HG02571 (cell line): ENCODE measurements around the gene ITGB1.
"Not testable (repeated sequence)": the region's sequence is repeated elsewhere in the genome, so short reads cannot be mapped to it uniquely, and the experiment has no call there.

Source experiments
- ATAC-seq: cut with Tn5 transposase; IDR thresholded peaks from one replicate; pipeline ENCODE4 v1.9.1; 2021; ENCODE audit warnings: mild to moderate bottlenecking, moderate library complexity; ENCODE audit not compliant: unreplicated experiment

The ITGB1 gene

DNA sequence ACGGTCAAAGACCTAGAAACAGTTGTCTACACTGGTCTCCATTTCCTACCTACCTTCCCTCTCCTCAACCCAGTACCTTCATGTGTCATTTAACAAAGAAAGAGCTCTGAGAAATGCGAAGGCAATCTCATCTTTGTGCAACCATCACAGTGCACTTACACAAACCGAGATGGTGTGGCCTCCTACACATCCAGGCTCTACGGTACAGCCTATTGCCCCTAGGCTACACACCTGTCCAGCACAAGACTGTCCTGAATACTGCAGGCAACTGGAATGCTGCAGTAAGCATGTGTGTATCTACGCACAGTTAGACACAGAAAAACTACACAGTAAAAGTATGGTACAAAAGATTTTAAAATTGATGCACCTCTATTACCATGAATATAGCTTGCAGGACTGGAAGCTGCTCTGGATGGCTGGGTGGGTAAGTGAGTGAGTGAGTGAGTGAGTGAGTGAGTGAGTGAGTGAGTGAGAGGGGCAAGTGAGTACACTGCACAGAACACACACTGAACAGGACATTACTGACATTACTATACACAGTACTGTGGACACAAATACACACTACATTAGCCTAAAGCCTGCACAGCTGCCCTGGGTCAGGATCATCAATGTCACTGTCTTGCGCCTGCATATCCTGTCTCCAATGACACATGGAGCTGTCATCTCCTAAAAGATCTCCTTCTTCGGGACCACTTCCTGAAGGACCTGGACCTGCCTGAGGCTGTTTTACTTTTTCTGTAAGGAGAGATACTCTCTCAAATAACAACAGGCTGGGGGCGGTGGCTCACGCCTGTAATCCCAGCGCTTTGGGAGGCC lies 18.5 kb downstream of the ITGB1 start:
- ATAC-seq = no peak

DNA sequence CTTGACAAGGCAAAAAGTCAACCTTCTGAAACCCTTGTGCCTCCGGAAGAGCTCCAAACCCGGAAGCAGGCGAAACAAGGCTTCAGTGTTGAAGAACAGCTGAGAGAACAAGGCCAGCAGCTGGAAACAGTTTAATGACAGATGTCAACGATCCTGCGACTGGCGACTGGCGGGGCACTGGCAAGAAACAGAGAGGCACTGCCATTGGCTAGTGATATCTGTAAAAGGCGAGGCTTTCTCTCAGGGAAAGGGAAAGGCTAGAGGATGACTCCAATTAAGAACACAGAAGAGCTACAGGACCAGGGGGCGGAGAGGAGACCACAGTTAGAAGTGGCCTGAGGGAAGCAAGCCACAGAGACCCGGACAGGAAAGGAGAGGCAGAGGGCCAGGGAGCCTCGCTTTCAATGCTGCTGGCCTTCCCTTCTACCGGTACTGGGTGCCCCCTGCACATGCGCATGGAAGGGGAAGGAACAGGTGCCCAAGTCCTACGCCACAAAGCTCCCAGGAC lies 19.4 kb downstream of the ITGB1 start:
- ATAC-seq = no peak

DNA sequence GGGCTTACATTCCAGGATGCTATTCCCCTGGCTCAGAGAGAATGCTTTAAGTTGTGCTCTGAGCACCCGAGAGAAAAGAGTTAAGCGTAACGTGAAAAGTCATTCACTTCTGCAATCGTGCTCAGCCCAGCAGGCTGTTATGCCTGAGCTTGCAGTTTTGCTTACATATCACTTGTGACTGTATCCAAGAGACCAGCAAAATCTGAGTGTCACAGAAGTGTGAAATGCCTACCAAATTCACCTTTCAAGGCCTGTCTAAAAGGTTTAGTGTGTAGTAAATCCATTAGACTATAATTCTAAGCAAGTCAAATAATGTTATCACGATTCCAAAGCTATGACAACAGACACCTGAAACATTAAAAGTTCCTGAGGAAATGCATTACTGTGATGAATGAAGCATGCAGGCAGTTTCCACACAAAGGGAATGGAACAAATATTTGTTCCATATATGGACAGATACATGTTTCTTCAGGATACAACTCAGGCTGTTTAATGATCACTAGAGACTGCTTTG lies 20.1 kb downstream of the ITGB1 start:
- ATAC-seq = no peak

DNA sequence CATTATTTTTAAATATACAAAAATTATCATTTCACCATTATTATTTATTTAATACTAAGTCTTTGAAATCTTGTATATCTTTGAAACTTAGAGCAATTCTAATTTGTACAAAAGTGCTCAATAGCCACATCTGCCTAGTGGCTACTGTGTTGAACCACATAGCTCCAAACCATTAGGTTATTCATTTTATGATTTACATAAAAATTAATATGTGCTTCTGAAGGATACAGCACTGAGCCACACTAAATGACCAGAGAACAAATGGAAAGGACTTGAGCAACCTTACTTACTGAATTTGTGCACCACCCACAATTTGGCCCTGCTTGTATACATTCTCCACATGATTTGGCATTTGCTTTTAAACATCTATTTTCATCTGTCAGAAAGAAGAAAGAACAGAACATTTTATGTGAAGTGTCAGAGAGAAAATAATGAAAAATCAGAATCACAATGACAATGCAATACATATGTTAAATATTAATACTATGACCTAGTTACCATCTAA lies 25.8 kb downstream of the ITGB1 start:
- no peak for ATAC-seq

DNA sequence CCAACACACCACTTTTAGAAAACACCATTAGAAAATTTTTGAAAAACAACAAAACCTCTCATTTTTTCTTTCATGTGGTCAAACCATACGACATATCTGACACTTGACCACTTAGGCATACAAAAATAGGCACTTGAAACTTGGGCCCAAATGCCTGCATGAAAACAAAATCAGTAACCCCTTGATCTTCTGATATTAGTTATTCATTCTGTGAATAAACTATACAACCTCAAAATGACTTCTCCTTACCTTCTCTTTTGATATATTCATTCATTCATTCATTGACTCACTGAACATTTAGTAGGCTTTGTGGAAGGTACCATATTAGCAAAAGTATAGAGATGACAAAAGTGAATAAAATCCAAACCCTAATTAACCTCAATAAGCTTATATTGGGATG lies 26.4 kb downstream of the ITGB1 start:
- no peak for ATAC-seq

DNA sequence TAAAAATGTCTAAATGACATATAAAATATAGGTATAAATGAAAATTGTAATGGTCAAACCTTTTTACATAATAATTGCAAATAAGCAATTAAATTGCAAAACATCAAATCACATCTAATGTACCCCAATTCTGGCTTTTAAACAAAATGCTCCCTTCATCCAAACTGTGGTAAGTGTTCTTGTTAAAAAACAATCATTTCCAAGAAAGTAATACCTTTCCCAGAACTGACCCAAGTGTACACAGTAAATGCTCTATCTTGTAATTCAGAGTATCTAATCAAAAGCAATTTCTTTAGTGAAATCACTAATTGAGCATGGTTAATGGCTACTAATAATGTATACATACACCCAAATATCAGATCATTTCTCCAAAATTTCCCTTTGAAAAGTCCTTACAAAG lies 28.0 kb downstream of the ITGB1 start:
- no peak for ATAC-seq

DNA sequence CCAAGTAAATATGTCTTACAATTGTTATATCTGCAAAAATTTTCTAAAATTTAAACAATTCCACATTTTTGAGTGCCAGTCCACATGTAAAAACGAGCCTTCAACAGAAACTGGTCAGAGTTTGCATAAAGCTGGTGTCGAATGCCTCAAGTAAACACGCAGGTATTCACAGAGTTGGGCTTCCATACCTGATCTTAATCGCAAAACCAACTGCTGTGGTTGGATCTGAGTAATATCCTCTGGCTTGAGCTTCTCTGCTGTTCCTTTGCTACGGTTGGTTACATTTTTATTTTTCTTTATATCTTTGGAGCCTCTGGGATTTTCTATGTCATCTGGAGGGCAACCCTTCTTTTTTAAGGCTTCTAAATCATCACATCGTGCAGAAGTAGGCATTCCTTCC lies 28.4 kb downstream of the ITGB1 start:
- no peak for ATAC-seq

DNA sequence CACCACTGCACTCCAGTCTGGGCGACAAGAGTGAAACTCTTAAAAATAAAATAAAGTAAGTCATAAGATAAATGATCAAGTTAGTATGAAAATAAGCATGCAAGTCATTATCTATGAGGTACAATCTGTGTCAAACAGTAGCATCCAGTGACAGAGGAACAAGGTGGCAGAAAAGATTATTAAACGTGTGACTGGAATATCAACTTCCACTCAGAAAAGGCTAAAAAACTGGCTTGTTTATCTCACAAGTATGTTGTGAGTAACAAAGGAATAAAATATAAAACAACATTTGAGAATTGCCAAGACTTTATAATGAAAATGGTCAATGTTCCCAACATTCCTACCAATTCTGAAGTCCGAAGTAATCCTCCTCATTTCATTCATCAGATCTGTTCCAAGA lies 30.3 kb downstream of the ITGB1 start:
- ATAC-seq = no peak

DNA sequence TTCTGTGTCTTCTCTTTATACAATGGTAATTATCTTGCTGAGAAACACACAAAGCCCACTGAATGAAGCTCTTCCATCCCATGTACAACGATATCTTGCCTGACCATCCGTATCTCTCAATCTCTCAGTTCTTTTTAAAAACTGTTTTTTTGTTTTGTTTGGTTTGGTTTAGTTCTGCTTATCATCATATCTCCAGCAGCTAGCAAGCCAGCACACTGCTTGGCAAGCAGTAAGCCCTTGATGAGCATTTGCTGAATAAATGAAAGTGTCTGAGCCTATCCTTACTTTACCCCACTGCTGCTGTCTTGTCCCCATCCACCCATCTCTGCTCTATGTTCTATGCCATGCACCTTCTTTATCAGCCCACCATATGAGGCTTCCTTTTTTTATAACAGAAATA lies 34.2 kb downstream of the ITGB1 start:
- ATAC-seq = no peak

DNA sequence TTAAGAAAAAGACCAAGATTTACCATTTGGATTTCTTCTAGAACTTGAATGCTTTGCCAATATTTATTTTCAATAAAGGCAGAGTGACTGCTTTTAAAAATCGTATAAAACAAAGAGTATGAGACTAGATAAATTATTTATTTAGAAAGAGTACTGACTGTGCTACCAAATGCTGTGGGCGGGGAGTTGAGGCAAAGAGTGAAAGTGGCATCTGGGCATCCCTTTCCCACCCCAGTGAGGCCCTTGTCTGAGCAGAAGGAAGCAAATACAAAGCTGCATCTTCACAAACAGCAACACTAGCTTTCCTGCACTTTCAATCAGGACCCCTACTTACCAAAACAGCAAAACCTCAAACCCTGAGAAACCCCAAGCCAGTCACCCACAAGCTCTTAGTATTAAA lies 34.9 kb downstream of the ITGB1 start:
- no peak for ATAC-seq

DNA sequence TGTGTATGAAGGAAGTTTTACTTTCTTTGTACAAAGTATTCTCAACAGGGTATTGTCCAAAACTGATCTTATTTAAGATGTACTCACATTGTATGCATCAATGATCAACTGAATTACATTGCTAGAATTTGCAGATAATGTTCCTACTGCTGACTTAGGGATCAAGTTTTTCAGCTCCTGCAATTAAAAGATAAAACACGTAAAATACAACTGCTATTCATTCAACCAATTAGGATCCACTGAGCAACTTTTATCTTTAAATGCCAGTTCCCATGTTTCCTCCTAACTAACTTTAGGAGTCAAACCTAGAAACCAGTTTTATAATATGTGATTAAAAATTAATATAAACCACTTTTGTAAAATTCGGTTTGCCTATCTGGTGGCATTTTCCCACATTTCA lies 35.9 kb downstream of the ITGB1 start:
- ATAC-seq = no peak

DNA sequence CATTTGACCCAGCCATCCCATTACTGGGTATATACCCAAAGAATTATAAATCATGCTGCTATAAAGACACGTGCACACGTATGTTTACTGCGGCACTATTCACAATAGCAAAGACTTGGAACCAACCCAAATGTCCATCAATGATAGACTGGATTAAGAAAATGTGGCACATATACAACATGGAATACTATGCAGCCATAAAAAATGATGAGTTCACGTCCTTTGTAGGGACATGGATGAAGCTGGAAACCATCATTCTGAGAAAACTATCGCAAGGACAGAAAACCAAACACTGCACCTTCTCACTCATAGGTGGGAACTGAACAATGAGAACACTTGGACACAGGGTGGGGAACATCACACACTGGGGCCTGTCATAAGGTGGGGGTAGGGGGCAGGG lies 40.2 kb downstream of the ITGB1 start:
- not testable (repeated sequence) for ATAC-seq

DNA sequence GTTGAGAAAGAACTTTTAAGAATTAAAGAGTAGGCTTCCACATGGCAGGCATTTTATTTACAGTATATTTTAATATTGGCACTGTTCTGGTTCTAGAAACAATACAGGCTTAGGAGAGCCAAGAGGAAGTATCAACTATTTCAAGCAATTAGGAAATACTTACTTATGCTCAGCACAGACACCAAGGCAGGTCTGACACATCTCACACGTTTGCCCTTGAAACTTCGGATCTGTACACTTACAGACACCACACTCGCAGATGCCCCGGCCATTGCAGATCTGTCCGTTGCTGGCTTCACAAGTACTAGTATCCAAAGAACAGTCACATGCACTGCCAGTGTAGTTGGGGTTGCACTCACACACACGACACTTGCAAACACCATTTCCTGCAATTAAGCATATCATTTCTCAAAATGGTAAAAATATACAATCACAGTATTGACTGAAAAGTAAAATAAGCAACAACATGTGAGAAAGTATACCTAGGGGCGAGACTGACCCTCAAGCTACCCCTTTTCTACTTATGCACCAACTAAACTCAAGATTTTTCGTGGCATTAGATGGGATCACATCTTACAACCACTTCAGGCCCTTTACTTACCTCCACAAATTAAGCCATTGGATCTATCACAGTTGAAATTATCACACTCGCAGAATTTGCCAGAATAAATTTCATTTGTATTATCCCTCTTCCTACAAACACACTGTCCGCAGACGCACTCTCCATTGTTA lies 46.6 kb downstream of the ITGB1 start:
- no peak for ATAC-seq

DNA sequence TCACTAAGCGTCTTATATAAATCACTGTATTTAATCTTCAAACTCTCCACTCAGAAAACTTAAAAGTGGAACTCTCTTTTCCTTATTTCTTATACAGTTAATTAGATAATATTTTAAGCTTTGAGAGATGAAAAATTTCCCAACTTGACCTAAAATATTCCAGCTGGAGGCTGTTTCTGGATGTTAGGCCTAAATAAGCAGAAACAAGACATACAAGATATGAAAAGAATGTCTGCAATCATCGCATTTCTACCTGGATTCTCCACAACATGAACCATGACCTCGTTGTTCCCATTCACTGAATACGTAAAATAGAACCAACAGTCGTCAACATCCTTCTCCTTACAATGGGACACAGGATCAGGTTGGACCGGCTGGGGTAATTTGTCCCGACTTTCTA lies 48.1 kb downstream of the ITGB1 start:
- not testable (repeated sequence) for ATAC-seq

DNA sequence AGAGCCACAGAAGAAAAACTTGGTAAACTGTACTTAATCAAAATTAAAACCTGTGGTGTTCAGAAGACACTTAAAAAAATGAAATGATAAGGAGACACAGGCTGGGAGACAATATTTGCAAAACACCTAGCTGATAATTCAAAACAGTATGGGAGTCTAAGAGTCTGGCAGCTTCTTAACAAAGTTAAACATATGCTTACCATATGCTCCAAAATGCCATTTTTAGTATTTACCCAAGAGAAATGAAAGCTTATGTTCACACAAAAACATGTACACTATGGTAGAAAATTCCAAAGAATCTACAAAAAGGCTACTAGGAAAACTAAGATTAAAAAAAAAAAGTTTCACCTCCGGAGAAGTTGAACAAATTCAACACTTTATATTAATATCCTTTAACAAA lies 48.6 kb downstream of the ITGB1 start:
- ATAC-seq = no peak

DNA sequence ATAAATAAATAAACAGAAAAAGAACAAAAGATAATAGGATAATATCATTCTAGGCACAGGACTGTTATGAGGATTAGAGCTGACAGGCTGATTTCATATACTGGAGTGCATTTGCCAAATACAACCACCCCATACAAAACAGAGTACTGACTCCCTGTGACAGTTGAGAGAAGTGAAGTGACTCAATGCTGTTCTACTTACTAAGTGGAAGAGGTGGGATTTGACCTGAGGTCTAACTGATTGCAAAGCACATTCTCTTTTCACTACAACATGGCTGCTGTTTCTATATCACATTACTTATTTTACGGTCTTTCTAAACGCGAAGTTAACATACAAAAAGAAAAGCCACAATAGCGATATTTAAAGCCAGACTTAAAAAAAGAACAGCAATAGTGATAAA lies 51.4 kb downstream of the ITGB1 start:
- no peak for ATAC-seq

DNA sequence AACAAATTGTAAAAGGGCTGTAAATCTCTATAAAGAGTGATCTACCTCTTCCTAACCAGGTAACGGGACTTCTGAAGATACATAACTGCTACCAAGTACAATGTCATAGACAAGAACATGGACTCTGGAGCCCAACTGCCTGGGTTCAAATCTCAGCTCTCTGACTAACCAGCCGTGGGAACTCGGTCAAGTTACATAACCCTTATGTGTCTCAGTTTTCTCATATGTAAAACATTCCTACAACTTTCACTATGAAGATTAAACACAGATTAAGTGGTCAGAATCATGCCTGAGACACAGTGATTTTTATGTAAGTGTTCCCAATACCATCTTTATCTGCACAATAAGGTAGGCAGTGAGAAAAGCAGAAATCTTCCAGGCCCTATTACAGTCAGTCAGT lies 52.6 kb downstream of the ITGB1 start:
- no peak for ATAC-seq

DNA sequence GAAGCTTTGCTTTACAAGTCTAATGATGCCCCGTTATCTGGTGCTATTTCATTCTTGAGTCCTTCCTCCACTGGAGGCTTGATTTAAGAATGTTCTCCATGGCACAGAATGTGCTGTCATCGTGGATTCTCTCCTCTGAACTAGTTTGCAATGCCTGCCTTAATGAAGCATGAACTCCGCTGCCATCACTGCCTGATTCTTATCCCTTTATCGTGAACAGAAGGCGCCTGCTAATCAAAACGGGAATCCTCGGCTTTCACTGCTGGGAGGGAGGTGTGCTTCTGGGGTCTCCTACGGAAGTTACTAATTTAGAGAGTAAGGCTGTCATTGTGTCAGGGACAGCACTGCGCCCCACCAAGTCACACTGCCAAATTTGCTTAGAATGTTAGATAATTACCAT lies 56.2 kb downstream of the ITGB1 start:
- ATAC-seq = no peak

DNA sequence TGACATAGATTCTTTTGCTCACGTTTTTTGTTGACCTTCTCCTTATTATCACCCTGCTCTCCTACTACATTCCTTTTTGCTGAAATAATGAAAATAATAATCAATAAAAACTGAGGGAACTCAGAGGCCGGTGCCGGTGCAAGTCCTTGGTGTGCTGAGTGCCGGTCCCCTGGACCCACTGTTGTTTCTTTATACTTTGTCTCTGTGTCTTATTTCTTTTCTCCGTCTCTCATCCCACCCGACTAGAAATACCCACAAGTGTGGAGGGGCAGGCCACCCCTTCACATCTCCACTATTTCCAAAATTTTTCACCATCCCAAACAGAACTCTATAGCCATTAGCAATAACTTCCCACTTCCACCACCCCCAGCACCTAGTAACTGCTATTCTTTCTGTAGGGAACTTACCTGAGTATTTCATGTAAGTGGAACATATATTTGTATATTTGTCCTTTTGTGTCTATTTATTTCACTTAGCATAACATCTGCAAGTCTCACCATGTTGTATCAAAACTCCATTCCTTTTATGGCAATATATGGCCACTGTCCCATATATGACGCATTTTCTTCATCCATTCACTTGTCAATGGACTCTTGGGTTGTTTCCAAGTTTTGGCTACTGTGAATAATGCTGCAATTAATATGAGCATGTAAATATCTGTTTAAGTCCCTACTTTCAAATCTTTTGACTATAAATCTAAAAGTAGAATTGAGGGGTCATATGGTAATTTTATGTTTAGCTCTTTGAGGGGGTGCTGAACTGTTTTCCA lies 62.6 kb downstream of the ITGB1 start:
- ATAC-seq = not testable (repeated sequence)

DNA sequence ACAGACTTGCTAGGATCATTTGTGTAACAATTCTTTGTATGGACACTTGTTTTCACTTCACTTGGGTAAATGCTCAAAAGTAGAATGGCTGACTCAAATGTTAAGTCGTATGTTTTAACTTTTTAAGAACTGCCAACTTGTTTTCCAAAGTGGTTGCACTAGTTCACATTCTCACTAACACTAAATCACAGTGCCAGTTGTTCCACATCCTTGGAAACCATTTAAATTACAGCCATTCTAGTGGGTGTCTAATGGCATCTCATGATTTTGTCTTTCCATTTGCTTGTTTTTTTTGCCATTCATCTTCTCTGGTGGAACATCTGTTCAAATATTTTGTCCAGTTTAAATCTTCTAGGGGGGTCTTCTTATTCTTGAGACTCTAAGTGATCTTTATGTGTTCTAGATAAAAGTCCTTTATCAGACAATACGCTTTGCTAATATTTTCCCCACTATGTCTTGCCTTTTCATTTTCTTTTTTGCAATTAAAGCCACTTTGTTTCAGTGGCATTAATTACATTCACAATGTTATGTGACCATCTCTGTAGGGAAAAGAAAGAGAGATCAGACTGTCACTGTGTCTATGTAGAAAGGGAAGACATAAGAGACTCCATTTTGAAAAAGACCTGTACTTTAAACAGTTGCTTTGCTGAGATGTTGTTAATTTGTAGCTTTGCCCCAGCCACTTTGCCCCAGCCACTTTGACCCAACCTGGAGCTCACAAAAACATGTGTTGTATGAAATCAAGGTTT lies 63.9 kb downstream of the ITGB1 start:
- ATAC-seq = no peak
